Astrocyte of the spinal cord (primary cell): Measurements from ENCODE around the gene IL1RAPL2.

Experiments
- DNase-seq: peaks from one replicate; pipeline ENCODE4 v3.0.0; 2011; ENCODE audit warnings: low read depth, low spot score
- H3K4me3 ChIP-seq: 2 replicates; pipeline ENCODE4 v1.5.1; 2011; ENCODE audit warnings: low read depth, mild to moderate bottlenecking, low read length, moderate library complexity
- in situ Hi-C: cut with HindIII; loops from 2 replicates; pipeline ENCODE4 v1.10.0; 2017; ENCODE audit warnings: low sequenced_read_pairs
- TF ChIP-seq, protein P1 (sequence below): IDR thresholded peaks from 2 replicates; pipeline ENCODE4 v1.5.1; 2012; ENCODE audit warnings: low read depth, mild to moderate bottlenecking, low read length, inconsistent platforms

The IL1RAPL2 gene

DNA sequence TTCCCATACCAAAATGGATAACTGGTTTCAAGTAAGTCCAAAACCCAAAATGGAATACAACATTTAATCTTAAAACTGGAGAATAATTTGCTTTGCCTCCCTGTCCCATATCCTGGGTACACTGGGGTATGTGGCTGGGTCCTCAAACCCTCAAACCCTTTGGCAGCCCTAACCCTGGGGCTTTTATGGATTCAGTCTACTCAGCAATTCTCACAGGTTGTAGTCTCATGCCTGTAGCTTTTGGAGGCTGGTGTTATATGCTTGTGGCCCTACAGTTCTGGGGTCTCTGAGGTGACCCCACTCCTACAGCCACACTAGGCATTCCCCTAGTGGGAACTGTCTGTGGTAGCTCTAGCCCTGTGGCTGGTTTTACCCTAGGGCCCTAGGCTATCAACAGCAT is 1145.8 kb downstream of the IL1RAPL2 start:
- in situ Hi-C loops: no loop called here
- TF ChIP-seq, protein P1, sequence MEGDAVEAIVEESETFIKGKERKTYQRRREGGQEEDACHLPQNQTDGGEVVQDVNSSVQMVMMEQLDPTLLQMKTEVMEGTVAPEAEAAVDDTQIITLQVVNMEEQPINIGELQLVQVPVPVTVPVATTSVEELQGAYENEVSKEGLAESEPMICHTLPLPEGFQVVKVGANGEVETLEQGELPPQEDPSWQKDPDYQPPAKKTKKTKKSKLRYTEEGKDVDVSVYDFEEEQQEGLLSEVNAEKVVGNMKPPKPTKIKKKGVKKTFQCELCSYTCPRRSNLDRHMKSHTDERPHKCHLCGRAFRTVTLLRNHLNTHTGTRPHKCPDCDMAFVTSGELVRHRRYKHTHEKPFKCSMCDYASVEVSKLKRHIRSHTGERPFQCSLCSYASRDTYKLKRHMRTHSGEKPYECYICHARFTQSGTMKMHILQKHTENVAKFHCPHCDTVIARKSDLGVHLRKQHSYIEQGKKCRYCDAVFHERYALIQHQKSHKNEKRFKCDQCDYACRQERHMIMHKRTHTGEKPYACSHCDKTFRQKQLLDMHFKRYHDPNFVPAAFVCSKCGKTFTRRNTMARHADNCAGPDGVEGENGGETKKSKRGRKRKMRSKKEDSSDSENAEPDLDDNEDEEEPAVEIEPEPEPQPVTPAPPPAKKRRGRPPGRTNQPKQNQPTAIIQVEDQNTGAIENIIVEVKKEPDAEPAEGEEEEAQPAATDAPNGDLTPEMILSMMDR: no peak
- H3K4me3 ChIP-seq: no peak overlapping the region
- no peak for DNase-seq

DNA sequence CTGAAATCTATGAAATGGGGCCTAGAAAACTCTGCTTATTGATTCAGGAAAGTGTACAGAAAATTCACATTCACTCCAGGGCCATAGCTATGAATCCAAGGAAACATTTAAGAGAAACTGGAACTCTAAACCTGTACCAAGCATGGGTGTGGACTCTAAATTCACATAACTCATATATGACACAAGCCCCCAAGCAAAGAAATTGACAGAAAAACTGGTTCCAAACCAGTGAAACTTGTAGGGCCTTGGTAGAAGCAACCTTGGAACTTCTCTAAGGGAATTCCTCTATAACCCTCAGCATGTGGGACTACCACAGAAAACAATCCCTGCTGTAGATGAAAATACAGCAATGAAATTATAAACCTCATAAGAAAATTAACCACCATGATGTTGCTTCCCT is 1149.7 kb downstream of the IL1RAPL2 start:
- H3K4me3 ChIP-seq: no peak overlapping the region
- DNase-seq: no peak
- in situ Hi-C loops: no loop called here
- TF ChIP-seq, protein P1: no peak

DNA sequence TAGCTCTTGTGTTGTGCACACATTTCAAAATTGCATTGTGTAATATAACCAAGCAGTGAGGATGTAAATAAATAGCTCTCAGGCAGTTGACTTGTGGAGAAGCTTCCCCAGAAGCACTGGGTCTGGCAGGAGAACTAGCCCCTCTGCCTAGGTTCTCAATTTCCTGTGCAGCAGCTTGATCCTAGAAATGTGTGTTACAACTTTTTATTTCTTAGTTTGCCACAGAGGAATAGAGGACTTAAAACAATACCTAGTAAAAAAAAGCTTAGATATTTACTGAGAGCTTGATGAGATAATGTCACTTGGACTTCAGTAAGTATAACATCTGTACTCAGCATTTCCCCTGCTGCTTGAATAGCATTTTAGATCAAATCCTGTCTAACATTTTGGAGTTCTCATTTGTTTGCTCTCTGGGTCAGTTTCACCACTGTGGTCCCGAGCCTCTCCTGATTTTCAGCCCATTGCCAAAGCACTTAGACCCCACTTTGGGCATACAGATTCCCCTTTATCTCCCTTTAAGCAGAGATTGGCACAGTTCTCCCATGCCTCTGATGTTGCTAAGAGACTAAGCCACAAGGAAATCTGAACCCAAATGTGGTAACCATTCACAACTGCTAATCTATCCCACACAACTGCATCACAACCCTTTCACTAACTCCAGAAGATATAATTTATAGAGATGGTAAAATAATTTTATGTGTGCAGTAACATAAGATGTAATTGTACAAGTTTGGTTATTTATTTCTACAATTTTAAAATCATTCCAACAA is 1158.2 kb downstream of the IL1RAPL2 start:
- TF ChIP-seq, protein P1: no peak
- H3K4me3 ChIP-seq: no peak overlapping the region
- DNase-seq: no peak
- in situ Hi-C loops: no loop called here

DNA sequence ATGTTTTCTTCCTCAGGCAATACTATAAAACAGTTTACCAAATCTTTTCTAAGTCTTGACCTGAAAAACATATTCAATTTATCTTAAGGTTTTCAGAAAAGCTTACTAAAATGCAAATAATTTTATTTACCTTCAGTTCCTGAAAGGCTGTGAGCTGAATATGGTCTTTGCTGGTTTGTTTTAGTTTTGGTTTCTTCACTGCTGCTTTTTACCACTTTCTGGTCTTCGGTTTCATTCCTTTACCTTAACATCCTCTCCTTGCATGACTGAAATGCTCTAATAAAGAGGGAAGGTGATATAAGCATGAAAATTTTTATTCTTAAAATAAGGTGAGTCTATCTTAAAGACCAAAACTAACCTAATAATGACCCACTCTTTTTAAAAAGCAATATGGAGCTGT is 1159.2 kb downstream of the IL1RAPL2 start:
- TF ChIP-seq, protein P1: no peak
- no peak overlapping the region for H3K4me3 ChIP-seq
- in situ Hi-C loops: no loop called here
- DNase-seq: no peak

DNA sequence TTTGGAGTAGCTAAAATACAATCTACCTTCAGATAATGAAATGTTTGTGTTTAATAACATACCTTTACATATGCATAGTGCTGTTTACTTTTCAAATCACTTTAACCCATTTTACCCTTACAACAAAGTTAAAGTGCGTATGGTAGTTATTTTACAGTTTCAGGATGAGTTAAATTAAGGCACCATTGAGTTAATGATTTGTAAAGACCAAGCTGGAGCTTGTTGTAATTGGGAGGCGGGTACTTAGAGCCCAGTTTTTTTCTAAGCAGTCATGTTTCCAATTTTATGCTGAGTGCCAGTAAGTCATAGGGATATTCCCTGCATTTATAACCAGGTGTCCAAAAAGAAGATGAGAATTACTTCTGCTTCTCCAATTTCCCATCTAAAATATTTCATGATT is 1172.2 kb downstream of the IL1RAPL2 start:
- TF ChIP-seq, protein P1: no peak
- no peak for DNase-seq
- in situ Hi-C loops: no loop called here
- H3K4me3 ChIP-seq: no peak overlapping the region

DNA sequence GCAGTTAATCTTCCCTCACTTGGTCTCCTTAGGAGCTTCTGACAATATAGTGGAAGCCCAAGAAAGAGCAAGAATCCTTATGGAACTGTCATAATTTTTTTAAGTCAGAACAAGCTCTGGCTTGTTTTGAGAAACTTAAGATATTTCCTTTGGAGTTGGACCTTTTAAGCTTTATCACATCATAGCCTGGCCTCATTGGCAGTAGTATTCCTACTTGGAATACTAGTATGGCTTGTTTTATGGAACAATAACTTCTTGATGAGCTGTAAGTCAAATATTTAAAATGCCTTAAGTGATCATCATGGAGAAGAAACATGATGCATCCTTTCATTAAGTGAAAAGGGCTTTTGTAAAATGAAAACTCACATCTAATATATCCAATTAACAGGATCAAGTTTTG is 1178.3 kb downstream of the IL1RAPL2 start:
- in situ Hi-C loops: no loop called here
- no peak overlapping the region for H3K4me3 ChIP-seq
- DNase-seq: no peak
- TF ChIP-seq, protein P1: no peak
